ENCODE measurements around the gene DPT. TPM values are rescaled to one million over a fixed set of nuclear protein-coding genes. Genes with fewer than 3 reads are reported as not detected.

DPT gene
- total RNA-seq, 5 donors from 2014 or later (not counting 1 experiment from before 2014, with no cell fraction given) = not detected

- H3K4me1 ChIP-seq (ENCODE audit: control insufficient read depth in 1 of 2, extremely low read depth in 1 of 2, insufficient read depth in 2 of 2, low read length in 2 of 2) = no peaks in the 10 kb centered on the region
- Mint-ChIP-seq H3K9me3 (no peaks in the 10 kb centered on the region), H3K4me3 (no peak overlapping the region), H3K27ac (no peak overlapping the region), H3K4me1 (no peaks in the 10 kb centered on the region), H3K36me3 (no peaks in the 10 kb centered on the region), H3K27me3 (no peaks in the 10 kb centered on the region)
- DNase-seq (no peak), ATAC-seq (replicated peaks in 1 of 4) (no peak)
- H3K9me3 ChIP-seq = no peaks in the 10 kb centered on the region
- no peaks in the 10 kb centered on the region for H3K36me3 ChIP-seq (ENCODE audit: control insufficient read depth in 2 of 2, extremely low read depth in 1 of 2, insufficient read depth in 1 of 2, low read length in 1 of 2)
- H3K4me3 ChIP-seq (ENCODE audit: control insufficient read depth in 1 of 2, extremely low read depth in 1 of 2, low read length in 1 of 2) = no peak overlapping the region
- CTCF ChIA-PET = no interaction called here
- 86% methylated on average over 3 of the region's 4 CpGs for WGBS (ENCODE audit: insufficient coverage)
- H3K27me3 ChIP-seq (replicated peaks in 1 of 2; ENCODE audit: control insufficient read depth in 2 of 2, extremely low read depth in 1 of 2, insufficient read depth in 2 of 2, low read length in 1 of 2) = no peaks in the 10 kb centered on the region
- no peak overlapping the region for H3K27ac ChIP-seq (ENCODE audit: low read length)
- POLR2A ChIA-PET = no interaction called here
These were observed 39.0 kb upstream of the DPT start for GRCh38 chr1:168767894-168768584.

GRCh38 chr1:168766568-168766967 is 37.6 kb upstream of the DPT start:
- Histone ChIP-seq H3K27ac (ENCODE audit: low read length) (no peak overlapping the region), H3K4me3 (ENCODE audit: control insufficient read depth in 1 of 2, extremely low read depth in 1 of 2, low read length in 1 of 2) (no peak overlapping the region), H3K9me3 (no peaks in the 10 kb centered on the region), H3K27me3 (replicated peaks in 1 of 2; ENCODE audit: control insufficient read depth in 2 of 2, extremely low read depth in 1 of 2, insufficient read depth in 2 of 2, low read length in 1 of 2) (no peaks in the 10 kb centered on the region), H3K36me3 (ENCODE audit: control insufficient read depth in 2 of 2, extremely low read depth in 1 of 2, insufficient read depth in 1 of 2, low read length in 1 of 2) (no peaks in the 10 kb centered on the region), H3K4me1 (ENCODE audit: control insufficient read depth in 1 of 2, extremely low read depth in 1 of 2, insufficient read depth in 2 of 2, low read length in 2 of 2) (no peaks in the 10 kb centered on the region)
- H3K4me1 Mint-ChIP-seq = no peaks in the 10 kb centered on the region
- no peaks in the 10 kb centered on the region for H3K9me3 Mint-ChIP-seq
- H3K4me3 Mint-ChIP-seq = no peak overlapping the region
- no CpG with 5 or more reads among the region's 5 CpGs for WGBS (ENCODE audit: insufficient coverage)
- no peak for DNase-seq
- POLR2A ChIA-PET = no interaction called here
- no peaks in the 10 kb centered on the region for H3K36me3 Mint-ChIP-seq
- no peak for ATAC-seq (replicated peaks in 1 of 4)
- no peak overlapping the region for H3K27ac Mint-ChIP-seq
- CTCF ChIA-PET = no interaction called here
- no peaks in the 10 kb centered on the region for H3K27me3 Mint-ChIP-seq

- Mint-ChIP-seq H3K4me3 (no peak overlapping the region), H3K36me3 (no peaks in the 10 kb centered on the region), H3K27me3 (no peaks in the 10 kb centered on the region), H3K4me1 (no peaks in the 10 kb centered on the region), H3K9me3 (no peaks in the 10 kb centered on the region), H3K27ac (no peak overlapping the region)
- H3K27ac ChIP-seq (ENCODE audit: low read length) = no peak overlapping the region
- H3K4me3 ChIP-seq (ENCODE audit: control insufficient read depth in 1 of 2, extremely low read depth in 1 of 2, low read length in 1 of 2) = no peak overlapping the region
- ChIA-PET POLR2A (no interaction called here), CTCF (no interaction called here)
- no peaks in the 10 kb centered on the region for H3K9me3 ChIP-seq
- DNase-seq (no peak), ATAC-seq (replicated peaks in 1 of 4) (no peak)
- H3K27me3 ChIP-seq (replicated peaks in 1 of 2; ENCODE audit: control insufficient read depth in 2 of 2, extremely low read depth in 1 of 2, insufficient read depth in 2 of 2, low read length in 1 of 2) = no peaks in the 10 kb centered on the region
- H3K36me3 ChIP-seq (ENCODE audit: control insufficient read depth in 2 of 2, extremely low read depth in 1 of 2, insufficient read depth in 1 of 2, low read length in 1 of 2) = no peaks in the 10 kb centered on the region
- 18% methylated on average over 2 of the region's 3 CpGs for WGBS (ENCODE audit: insufficient coverage)
- H3K4me1 ChIP-seq (ENCODE audit: control insufficient read depth in 1 of 2, extremely low read depth in 1 of 2, insufficient read depth in 2 of 2, low read length in 2 of 2) = no peaks in the 10 kb centered on the region
These were observed 34.0 kb upstream of the DPT start for GRCh38 chr1:168763031-168763430.

GRCh38 chr1:168762473-168762872 is 33.5 kb upstream of the DPT start:
- POLR2A ChIA-PET = no interaction called here
- H3K4me1 ChIP-seq (ENCODE audit: control insufficient read depth in 1 of 2, extremely low read depth in 1 of 2, insufficient read depth in 2 of 2, low read length in 2 of 2) = no peaks in the 10 kb centered on the region
- no peaks in the 10 kb centered on the region for H3K27me3 ChIP-seq (replicated peaks in 1 of 2; ENCODE audit: control insufficient read depth in 2 of 2, extremely low read depth in 1 of 2, insufficient read depth in 2 of 2, low read length in 1 of 2)
- Mint-ChIP-seq H3K36me3 (no peaks in the 10 kb centered on the region), H3K27me3 (no peaks in the 10 kb centered on the region), H3K9me3 (no peaks in the 10 kb centered on the region), H3K27ac (no peak overlapping the region), H3K4me3 (no peak overlapping the region), H3K4me1 (no peaks in the 10 kb centered on the region)
- H3K27ac ChIP-seq (ENCODE audit: low read length) = no peak overlapping the region
- H3K9me3 ChIP-seq = no peaks in the 10 kb centered on the region
- 60% methylated on average over 2 of the region's 4 CpGs for WGBS (ENCODE audit: insufficient coverage)
- CTCF ChIA-PET = no interaction called here
- DNase-seq (no peak), ATAC-seq (replicated peaks in 1 of 4) (no peak)
- H3K36me3 ChIP-seq (ENCODE audit: control insufficient read depth in 2 of 2, extremely low read depth in 1 of 2, insufficient read depth in 1 of 2, low read length in 1 of 2) = no peaks in the 10 kb centered on the region
- H3K4me3 ChIP-seq (ENCODE audit: control insufficient read depth in 1 of 2, extremely low read depth in 1 of 2, low read length in 1 of 2) = no peak overlapping the region

- H3K27ac Mint-ChIP-seq = no peak overlapping the region
- no peaks in the 10 kb centered on the region for H3K9me3 Mint-ChIP-seq
- ATAC-seq (replicated peaks in 1 of 4) (no peak), DNase-seq (no peak)
- no peaks in the 10 kb centered on the region for H3K4me1 ChIP-seq (ENCODE audit: control insufficient read depth in 1 of 2, extremely low read depth in 1 of 2, insufficient read depth in 2 of 2, low read length in 2 of 2)
- no peaks in the 10 kb centered on the region for H3K27me3 ChIP-seq (replicated peaks in 1 of 2; ENCODE audit: control insufficient read depth in 2 of 2, extremely low read depth in 1 of 2, insufficient read depth in 2 of 2, low read length in 1 of 2)
- H3K27me3 Mint-ChIP-seq = peaks cover 0 to 4% of the 10 kb centered on the region in 2 donors
- no peak overlapping the region for H3K4me3 Mint-ChIP-seq
- 100% methylated on average over 1 of the region's 4 CpGs for WGBS (ENCODE audit: insufficient coverage)
- no peaks in the 10 kb centered on the region for H3K36me3 ChIP-seq (ENCODE audit: control insufficient read depth in 2 of 2, extremely low read depth in 1 of 2, insufficient read depth in 1 of 2, low read length in 1 of 2)
- H3K27ac ChIP-seq (ENCODE audit: low read length) = no peak overlapping the region
- H3K4me3 ChIP-seq (ENCODE audit: control insufficient read depth in 1 of 2, extremely low read depth in 1 of 2, low read length in 1 of 2) = no peak overlapping the region
- no peaks in the 10 kb centered on the region for H3K4me1 Mint-ChIP-seq
- CTCF ChIA-PET = no interaction called here
- POLR2A ChIA-PET = no interaction called here
- H3K36me3 Mint-ChIP-seq = no peaks in the 10 kb centered on the region
- no peaks in the 10 kb centered on the region for H3K9me3 ChIP-seq
These were observed 31.8 kb upstream of the DPT start for GRCh38 chr1:168760781-168761180.

- H3K27me3 ChIP-seq (replicated peaks in 1 of 2; ENCODE audit: control insufficient read depth in 2 of 2, extremely low read depth in 1 of 2, insufficient read depth in 2 of 2, low read length in 1 of 2) = no peaks in the 10 kb centered on the region
- H3K4me1 ChIP-seq (ENCODE audit: control insufficient read depth in 1 of 2, extremely low read depth in 1 of 2, insufficient read depth in 2 of 2, low read length in 2 of 2) = no peaks in the 10 kb centered on the region
- Mint-ChIP-seq H3K9me3 (no peaks in the 10 kb centered on the region), H3K27me3 (peaks cover 0 to 4% of the 10 kb centered on the region in 2 donors), H3K36me3 (no peaks in the 10 kb centered on the region), H3K4me3 (no peak overlapping the region), H3K27ac (no peak overlapping the region), H3K4me1 (no peaks in the 10 kb centered on the region)
- no peaks in the 10 kb centered on the region for H3K36me3 ChIP-seq (ENCODE audit: control insufficient read depth in 2 of 2, extremely low read depth in 1 of 2, insufficient read depth in 1 of 2, low read length in 1 of 2)
- H3K27ac ChIP-seq (ENCODE audit: low read length) = no peak overlapping the region
- CTCF ChIA-PET = no interaction called here
- DNase-seq (no peak), ATAC-seq (replicated peaks in 1 of 4) (no peak)
- WGBS (ENCODE audit: insufficient coverage) = 88% methylated on average over 1 of the region's 2 CpGs
- H3K4me3 ChIP-seq (ENCODE audit: control insufficient read depth in 1 of 2, extremely low read depth in 1 of 2, low read length in 1 of 2) = no peak overlapping the region
- POLR2A ChIA-PET = no interaction called here
- no peaks in the 10 kb centered on the region for H3K9me3 ChIP-seq
These were observed 31.2 kb upstream of the DPT start for GRCh38 chr1:168760241-168760640.

- CTCF ChIA-PET = no interaction called here
- Histone ChIP-seq H3K27ac (ENCODE audit: low read length) (no peak overlapping the region), H3K9me3 (no peaks in the 10 kb centered on the region), H3K36me3 (ENCODE audit: control insufficient read depth in 2 of 2, extremely low read depth in 1 of 2, insufficient read depth in 1 of 2, low read length in 1 of 2) (no peaks in the 10 kb centered on the region), H3K4me1 (ENCODE audit: control insufficient read depth in 1 of 2, extremely low read depth in 1 of 2, insufficient read depth in 2 of 2, low read length in 2 of 2) (no peaks in the 10 kb centered on the region), H3K27me3 (replicated peaks in 1 of 2; ENCODE audit: control insufficient read depth in 2 of 2, extremely low read depth in 1 of 2, insufficient read depth in 2 of 2, low read length in 1 of 2) (no peaks in the 10 kb centered on the region), H3K4me3 (ENCODE audit: control insufficient read depth in 1 of 2, extremely low read depth in 1 of 2, low read length in 1 of 2) (no peak overlapping the region)
- no peak for DNase-seq
- no peak overlapping the region for H3K27ac Mint-ChIP-seq
- peaks cover 6 to 7% of the 10 kb centered on the region in 2 donors for H3K27me3 Mint-ChIP-seq
- no peak overlapping the region for H3K4me3 Mint-ChIP-seq
- POLR2A ChIA-PET = no interaction called here
- H3K4me1 Mint-ChIP-seq = no peaks in the 10 kb centered on the region
- no CpG with 5 or more reads among the region's 3 CpGs for WGBS (ENCODE audit: insufficient coverage)
- H3K36me3 Mint-ChIP-seq = no peaks in the 10 kb centered on the region
- H3K9me3 Mint-ChIP-seq = no peaks in the 10 kb centered on the region
- no peak for ATAC-seq (replicated peaks in 1 of 4)
These were observed 30.1 kb upstream of the DPT start for GRCh38 chr1:168759077-168759476.

Data from T-cell (primary cell).